B cell (primary cell): ENCODE measurements around the gene TRUB1.

Experiments
- CTCF ChIP-seq: fragments of 200-600 bp; IDR thresholded peaks from one replicate; pipeline ENCODE4 v1.8.0; 2022; ENCODE audit warnings: antibody characterized with exemption, mild to moderate bottlenecking
- EZH2 ChIP-seq: IDR thresholded peaks from 2 replicates; pipeline ENCODE4 v1.6.1; 2012; ENCODE audit warnings: borderline replicate concordance, low read depth, mild to moderate bottlenecking, moderate library complexity, low read length; ENCODE audit not compliant: insufficient read depth, poor library complexity, severe bottlenecking

- TF ChIP-seq EZH2, result no peak
- TF ChIP-seq CTCF, result no peak
Measured at GRCh38 chr10:114974625-114975024, 36.6 kb downstream of the TRUB1 start.
